ENCODE results near the gene PSMD14.
"Not testable (repeated sequence)": the region's sequence is repeated elsewhere in the genome, so short reads cannot be mapped to it uniquely, and the experiment has no call there.

PSMD14 gene

GRCh38 chr2:161308178-161308955 is at the start of gene PSMD14:
PSMD14 (plus strand) TSS chr2:161308425; CDS start chr2:161318826, 10,401 bp downstream.
- in situ Hi-C loops (cut with HindIII; ENCODE audit: low sequenced_read_pairs) = no loop called here

GRCh38 chr2:161265874-161266273 is 42.4 kb upstream of the PSMD14 start:
- in situ Hi-C loops (cut with HindIII; ENCODE audit: low sequenced_read_pairs) = no loop called here

- in situ Hi-C loops (cut with HindIII; ENCODE audit: low sequenced_read_pairs) = no loop called here
Observed at GRCh38 chr2:161269111-161269510, 39.1 kb upstream of the PSMD14 start.

- in situ Hi-C loops (cut with HindIII; ENCODE audit: low sequenced_read_pairs) = no loop called here
Observed at GRCh38 chr2:161273038-161273760, 35.0 kb upstream of the PSMD14 start.

- in situ Hi-C loops (cut with HindIII; ENCODE audit: low sequenced_read_pairs) = not testable (repeated sequence)
Observed at GRCh38 chr2:161278564-161279229, 29.5 kb upstream of the PSMD14 start.

- in situ Hi-C loops (cut with HindIII; ENCODE audit: low sequenced_read_pairs) = not testable (repeated sequence)
Observed at GRCh38 chr2:161279230-161279815, 28.9 kb upstream of the PSMD14 start.

GRCh38 chr2:161280906-161281323 is 27.3 kb upstream of the PSMD14 start:
- in situ Hi-C loops (cut with HindIII; ENCODE audit: low sequenced_read_pairs) = not testable (repeated sequence)

- in situ Hi-C loops (cut with HindIII; ENCODE audit: low sequenced_read_pairs) = not testable (repeated sequence)
Observed at GRCh38 chr2:161281615-161282310, 26.5 kb upstream of the PSMD14 start.

GRCh38 chr2:161282311-161282644 is 25.9 kb upstream of the PSMD14 start:
- in situ Hi-C loops (cut with HindIII; ENCODE audit: low sequenced_read_pairs) = not testable (repeated sequence)

- in situ Hi-C loops (cut with HindIII; ENCODE audit: low sequenced_read_pairs) = no loop called here
Observed at GRCh38 chr2:161283926-161284325, 24.3 kb upstream of the PSMD14 start.

GRCh38 chr2:161303535-161304050 is 4.6 kb upstream of the PSMD14 start:
- in situ Hi-C loops (cut with HindIII; ENCODE audit: low sequenced_read_pairs) = no loop called here

- in situ Hi-C loops (cut with HindIII; ENCODE audit: low sequenced_read_pairs) = no loop called here
Observed at GRCh38 chr2:161306919-161307318, 1.3 kb upstream of the PSMD14 start.

GRCh38 chr2:161307676-161308075 is 549 bp upstream of the PSMD14 start:
- in situ Hi-C loops (cut with HindIII; ENCODE audit: low sequenced_read_pairs) = no loop called here

GRCh38 chr2:161312996-161313395 is 4.8 kb downstream of the PSMD14 start:
- in situ Hi-C loops (cut with HindIII; ENCODE audit: low sequenced_read_pairs) = no loop called here

- in situ Hi-C loops (cut with HindIII; ENCODE audit: low sequenced_read_pairs) = no loop called here
Observed at GRCh38 chr2:161315380-161315779, 7.2 kb downstream of the PSMD14 start.

GRCh38 chr2:161316701-161317100 is 8.5 kb downstream of the PSMD14 start:
- in situ Hi-C loops (cut with HindIII; ENCODE audit: low sequenced_read_pairs) = no loop called here

GRCh38 chr2:161321944-161322648 is 13.9 kb downstream of the PSMD14 start:
- in situ Hi-C loops (cut with HindIII; ENCODE audit: low sequenced_read_pairs) = no loop called here

- in situ Hi-C loops (cut with HindIII; ENCODE audit: low sequenced_read_pairs) = no loop called here
Observed at GRCh38 chr2:161324876-161325275, 16.7 kb downstream of the PSMD14 start.

GRCh38 chr2:161327582-161327981 is 19.4 kb downstream of the PSMD14 start:
- in situ Hi-C loops (cut with HindIII; ENCODE audit: low sequenced_read_pairs) = no loop called here

Measured in DLD1 (cell line).